ENCODE data around the gene HAGH.

Gene HAGH

GRCh38 chr16:1786242-1787055 lies 40.2 kb downstream of the HAGH start:
- no peak for DNase-seq (ENCODE audit: low spot score)

GRCh38 chr16:1785846-1786170 lies 40.8 kb downstream of the HAGH start:
- DNase-seq (ENCODE audit: low spot score) = no peak

GRCh38 chr16:1784977-1785845 lies 41.4 kb downstream of the HAGH start:
- DNase-seq (ENCODE audit: low spot score) = no peak

GRCh38 chr16:1782408-1783264 lies 44.0 kb downstream of the HAGH start, which contains the start of the genes NUBP2 and SPSB3:
TSS of gene NUBP2 (plus strand) at chr16:1782960. CDS start at chr16:1783021, 61 bp downstream.
TSS of gene SPSB3 (minus strand) at chr16:1782571. CDS start at chr16:1781483, 1,088 bp downstream.
- peak; percentile 100 for DNase-seq (ENCODE audit: low spot score)

GRCh38 chr16:1781758-1782407 lies 44.7 kb downstream of the HAGH start:
- DNase-seq (ENCODE audit: low spot score) = no peak

GRCh38 chr16:1781254-1781653 lies 45.4 kb downstream of the HAGH start:
- DNase-seq (ENCODE audit: low spot score) = no peak

- DNase-seq (ENCODE audit: low spot score) = no peak
Measured at GRCh38 chr16:1780677-1781072, 46.0 kb downstream of the HAGH start.

GRCh38 chr16:1779741-1780676 lies 46.6 kb downstream of the HAGH start:
- no peak for DNase-seq (ENCODE audit: low spot score)

- no peak for DNase-seq (ENCODE audit: low spot score)
Measured at GRCh38 chr16:1779234-1779701, 47.4 kb downstream of the HAGH start.

GRCh38 chr16:1778200-1779179 lies 48.1 kb downstream of the HAGH start:
- DNase-seq (ENCODE audit: low spot score) = no peak

GRCh38 chr16:1777375-1778199 lies 49.0 kb downstream of the HAGH start:
- DNase-seq (ENCODE audit: low spot score) = no peak

- DNase-seq (ENCODE audit: low spot score) = no peak
Measured at GRCh38 chr16:1776991-1777374, 49.6 kb downstream of the HAGH start.

GRCh38 chr16:1776672-1776955 lies 50.0 kb downstream of the HAGH start:
- DNase-seq (ENCODE audit: low spot score) = no peak

- no peak for DNase-seq (ENCODE audit: low spot score)
Measured at GRCh38 chr16:1775846-1776671, 50.6 kb downstream of the HAGH start.

GRCh38 chr16:1775006-1775845 lies 51.4 kb downstream of the HAGH start:
- DNase-seq (ENCODE audit: low spot score) = no peak

GRCh38 chr16:1774448-1774780 lies 52.2 kb downstream of the HAGH start:
- DNase-seq (ENCODE audit: low spot score) = no peak
